H9 (cell line): Measurements from ENCODE around the gene IFRD2. TPM values are rescaled to one million over a fixed set of nuclear protein-coding genes. Genes with fewer than 3 reads are reported as not detected.

Source experiments
- DNase-seq: peaks from one replicate; pipeline ENCODE4 v3.0.0-alpha.2; 2017
- H2AFZ ChIP-seq: one replicate; pipeline ENCODE4 v1.6.1; 2013; ENCODE audit warnings: mild to moderate bottlenecking, low read length, control low read depth, moderate library complexity
- H2AK5ac ChIP-seq: 2 replicates; pipeline ENCODE4 v1.6.1; 2013; ENCODE audit warnings: low read length, control low read depth, mixed read lengths; ENCODE audit not compliant: insufficient read length
- H2BK120ac ChIP-seq: one replicate; pipeline ENCODE4 v1.6.1; 2013; ENCODE audit warnings: low read depth, mild to moderate bottlenecking, low read length, control low read depth, inconsistent platforms; ENCODE audit not compliant: poor library complexity, severe bottlenecking
- H2BK12ac ChIP-seq: 2 replicates; pipeline ENCODE4 v1.6.1; 2013; ENCODE audit warnings: low read length, control low read depth, mixed read lengths, low read depth; ENCODE audit not compliant: insufficient read length
- H2BK15ac ChIP-seq: 2 replicates; pipeline ENCODE4 v1.6.1; 2013; ENCODE audit warnings: low read depth, low read length, control low read depth
- H2BK20ac ChIP-seq: one replicate; pipeline ENCODE4 v1.6.1; 2013; ENCODE audit warnings: low read depth, mild to moderate bottlenecking, low read length, control low read depth, inconsistent platforms; ENCODE audit not compliant: poor library complexity, severe bottlenecking
- H2BK5ac ChIP-seq: 2 replicates; pipeline ENCODE4 v1.6.1; 2013; ENCODE audit warnings: low read length, control low read depth, mixed read lengths; ENCODE audit not compliant: insufficient read length
- H3K14ac ChIP-seq: 2 replicates; pipeline ENCODE4 v1.6.1; 2013; ENCODE audit warnings: low read length, control low read depth; ENCODE audit not compliant: insufficient read depth
- H3K18ac ChIP-seq: 2 replicates; pipeline ENCODE4 v1.6.1; 2013; ENCODE audit warnings: low read depth, mild to moderate bottlenecking, mixed read lengths, low read length, control low read depth; ENCODE audit not compliant: insufficient read length
- H3K23ac ChIP-seq: 2 replicates; pipeline ENCODE4 v1.6.1; 2013; ENCODE audit warnings: low read length, control low read depth, mixed read lengths, low read depth; ENCODE audit not compliant: insufficient read length
- H3K23me2 ChIP-seq: 2 replicates; pipeline ENCODE4 v1.6.1; 2013; ENCODE audit warnings: low read depth, mild to moderate bottlenecking, mixed read lengths, low read length, control low read depth; ENCODE audit not compliant: insufficient read length, poor library complexity, severe bottlenecking
- H3K27ac ChIP-seq: 2 replicates; pipeline ENCODE4 v1.5.1; 2013; ENCODE audit warnings: low read length, control low read depth, mixed read lengths, low read depth; ENCODE audit not compliant: insufficient read length
- H3K27me3 ChIP-seq: 2 replicates; pipeline ENCODE4 v1.6.1; 2013; ENCODE audit warnings: low read length, control low read depth, inconsistent platforms; ENCODE audit not compliant: insufficient read depth
- H3K4ac ChIP-seq: 2 replicates; pipeline ENCODE4 v1.6.1; 2013; ENCODE audit warnings: low read depth, mild to moderate bottlenecking, control low read depth, inconsistent platforms, low read length, moderate library complexity
- H3K4me1 ChIP-seq: 2 replicates; pipeline ENCODE4 v1.6.1; 2013; ENCODE audit warnings: low read length, control low read depth, inconsistent platforms; ENCODE audit not compliant: insufficient read depth
- H3K4me2 ChIP-seq: 2 replicates; pipeline ENCODE4 v1.6.1; 2013; ENCODE audit warnings: low read length, control low read depth, mixed read lengths; ENCODE audit not compliant: insufficient read length, insufficient read depth
- H3K56ac ChIP-seq: 2 replicates; pipeline ENCODE4 v1.6.1; 2013; ENCODE audit warnings: low read depth, mild to moderate bottlenecking, mixed read lengths, low read length, control low read depth; ENCODE audit not compliant: insufficient read length
- H3K79me1 ChIP-seq: 2 replicates; pipeline ENCODE4 v1.6.1; 2013; ENCODE audit warnings: low read depth, mild to moderate bottlenecking, moderate library complexity, low read length, control low read depth, inconsistent platforms; ENCODE audit not compliant: insufficient read depth, poor library complexity, severe bottlenecking
- H3K79me2 ChIP-seq: 2 replicates; pipeline ENCODE4 v1.6.1; 2013; ENCODE audit warnings: low read length, control low read depth, inconsistent platforms; ENCODE audit not compliant: insufficient read depth
- H3K9ac ChIP-seq: 2 replicates; pipeline ENCODE4 v1.6.1; 2013; ENCODE audit warnings: low read length, control low read depth, mixed read lengths; ENCODE audit not compliant: insufficient read length; ENCODE audit errors: extremely low read depth
- H3K9me3 ChIP-seq: one replicate; pipeline ENCODE4 v1.6.1; 2013; ENCODE audit warnings: low read depth, low read length, inconsistent platforms; ENCODE audit not compliant: control insufficient read depth
- H3T11ph ChIP-seq: one replicate; pipeline ENCODE4 v1.6.1; 2013; ENCODE audit warnings: mild to moderate bottlenecking, low read length, control low read depth, inconsistent platforms
- H4K20me1 ChIP-seq: one replicate; pipeline ENCODE4 v1.6.1; 2013; ENCODE audit not compliant: control insufficient read depth, insufficient read length, insufficient read depth
- H4K5ac ChIP-seq: 2 replicates; pipeline ENCODE4 v1.6.1; 2013; ENCODE audit warnings: low read depth, mild to moderate bottlenecking, mixed read lengths, low read length, control low read depth; ENCODE audit not compliant: insufficient read length
- H4K8ac ChIP-seq: replicated peaks from 2 replicates; pipeline ENCODE4 v1.6.1; 2013; ENCODE audit warnings: low read length, control low read depth, mixed read lengths, low read depth; ENCODE audit not compliant: insufficient read length
- H4K91ac ChIP-seq: 2 replicates; pipeline ENCODE4 v1.6.1; 2013; ENCODE audit warnings: low read depth, mild to moderate bottlenecking, moderate library complexity, mixed read lengths, low read length, control low read depth; ENCODE audit not compliant: insufficient read length
- H3K27ac Mint-ChIP-seq, 3 experiments: 2 replicates in 2 of 3; 3 replicates in 1 of 3; pipeline ENCODE4 v1.8.0; 2020 to 2021; ENCODE audit warnings: mixed read lengths in 3 of 3, mild to moderate bottlenecking in 1 of 3, moderate library complexity in 1 of 3
- H3K27me3 Mint-ChIP-seq: 2 replicates; pipeline ENCODE4 v1.8.0; 2021; ENCODE audit warnings: low read depth, mild to moderate bottlenecking, moderate library complexity, mixed read lengths
- H3K36me3 Mint-ChIP-seq, 3 experiments: 2 replicates in 2 of 3; 3 replicates in 1 of 3; pipeline ENCODE4 v1.8.0; 2020 to 2021; ENCODE audit warnings: low read depth in 3 of 3, mixed read lengths in 3 of 3; ENCODE audit not compliant: insufficient read depth in 1 of 3
- H3K4me1 Mint-ChIP-seq, 2 experiments: 2 replicates each; pipeline ENCODE4 v1.8.0; 2020; ENCODE audit warnings: mixed read lengths in 2 of 2
- H3K4me3 Mint-ChIP-seq, 2 experiments: 2 replicates in 1 of 2; 3 replicates in 1 of 2; pipeline ENCODE4 v1.8.0; 2020 to 2021; ENCODE audit warnings: mild to moderate bottlenecking in 2 of 2, mixed read lengths in 2 of 2, moderate library complexity in 1 of 2
- H3K9me3 Mint-ChIP-seq, 2 experiments: 2 replicates in 1 of 2; 3 replicates in 1 of 2; pipeline ENCODE4 v1.8.0; 2020; ENCODE audit warnings: mild to moderate bottlenecking in 2 of 2, mixed read lengths in 2 of 2, moderate library complexity in 1 of 2
- CTCF ChIP-seq: fragments of 200-600 bp; sonication (generic); conservative IDR thresholded peaks from 3 replicates; pipeline ENCODE4 v1.8.0; 2021; ENCODE audit warnings: antibody characterized with exemption, mild to moderate bottlenecking
- WGBS: extraction: QIAGEN DNeasy Blood & Tissue Kit; methylation state at CpG from one replicate; pipeline ENCODE4 v1.1.7; 2013; ENCODE audit warnings: missing lambda C conversion rate, low lambda C conversion rate, mixed read lengths; ENCODE audit not compliant: insufficient read length; ENCODE audit errors: extremely low coverage; 5-methylcytosine and 5-hydroxymethylcytosine counted together
- total RNA-seq: library from RNA; stranded (reverse); gene quantifications from 2 replicates; pipeline ENCODE4 v1.2.1, GENCODE V29; 2021

Gene IFRD2
- total RNA-seq, 1 experiment from 2014 or later: 109 TPM

DNA sequence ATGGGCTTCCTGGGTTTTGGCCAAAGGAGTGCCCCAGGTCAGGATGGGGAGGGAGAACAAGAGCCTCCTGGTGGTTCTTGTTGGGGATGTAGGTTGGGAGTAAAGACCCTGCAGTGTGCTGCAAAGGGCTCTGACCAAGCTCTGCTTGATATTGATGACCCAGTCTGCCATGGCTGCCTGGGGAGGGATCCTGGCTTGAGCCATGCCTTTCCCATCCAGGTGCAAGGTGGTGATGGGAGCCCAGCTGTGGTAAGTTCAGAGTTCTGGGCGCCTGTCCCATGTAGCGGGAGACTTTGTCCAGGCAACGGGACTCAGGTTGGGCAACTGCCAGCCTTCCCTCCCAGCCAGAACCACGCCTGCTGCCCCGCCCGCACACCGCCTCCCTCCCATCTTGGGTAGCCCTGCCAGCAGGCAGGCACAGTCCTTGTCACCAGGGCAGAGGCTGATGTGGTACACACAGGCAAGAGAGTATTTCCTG lies 53.6 kb downstream of the IFRD2 start:
- Histone ChIP-seq H4K8ac (no peak overlapping the region), H3K18ac (no peak overlapping the region), H2AFZ (no peak overlapping the region), H3T11ph (no peak overlapping the region), H3K23me2 (peaks cover 17% of the 10 kb centered on the region), H2BK12ac (no peak overlapping the region), H3K56ac (no peak overlapping the region), H3K9ac (no peak overlapping the region), H3K79me1 (peaks cover 11% of the 10 kb centered on the region), H3K27me3 (no peaks in the 10 kb centered on the region), H3K9me3 (no peaks in the 10 kb centered on the region), H2BK15ac (no peak overlapping the region), H4K20me1 (no peaks in the 10 kb centered on the region), H4K5ac (no peak overlapping the region), H2BK20ac (no peak overlapping the region), H3K4me2 (peak overlapping the region; percentile 91), H2BK5ac (no peak overlapping the region), H4K91ac (no peak overlapping the region), H3K23ac (no peak overlapping the region), H3K4ac (no peak overlapping the region), H3K27ac (no peak overlapping the region), H3K14ac (no peak overlapping the region), H2BK120ac (no peak overlapping the region), H2AK5ac (no peak overlapping the region), H3K79me2 (peaks cover 30% of the 10 kb centered on the region; the same call in 1 of the 2 replicates), H3K4me1 (peaks cover 15% of the 10 kb centered on the region; the same call in 1 of the 2 replicates)
- TF ChIP-seq CTCF: peak; percentile 32; the same call in 2 of the 3 replicates
- Mint-ChIP-seq H3K27ac (peak overlapping the region in 2 of 3 experiments; percentile 58 to 74; a peak in 4 of 7 replicates), H3K36me3 (peaks cover 6 to 11% (median 10%) of the 10 kb centered on the region in 3 experiments; a peak in 4 of 7 replicates), H3K27me3 (no peaks in the 10 kb centered on the region), H3K4me1 (peaks cover 60 to 68% of the 10 kb centered on the region in 2 experiments), H3K9me3 (no peaks in the 10 kb centered on the region), H3K4me3 (peak overlapping the region; percentile 96 to 99; a peak in 4 of 5 replicates)
- no CpG with 5 or more reads among the region's 7 CpGs for WGBS
- no peak for DNase-seq
